Kasumi-1 (cell line): ENCODE measurements around the gene BAG1.

Experiments
- DNase-seq, 2 experiments: peaks; one replicate each; lab custom pipeline; 2025; lab: John Stamatoyannopoulos, UW

BAG1 gene

GRCh38 chr9:33264473-33265177 lies at the start of gene BAG1, which contains the start of gene CHMP5:
BAG1 (minus strand) TSS chr9:33264708.
CHMP5 (plus strand) TSS chr9:33265049; CDS start chr9:33265079, 30 bp downstream.
- DNase-seq, result peak; percentile 99

GRCh38 chr9:33311953-33312352 lies 47.4 kb upstream of the BAG1 start:
- no peak for DNase-seq

- DNase-seq, result no peak
Observed at GRCh38 chr9:33310748-33311147, 46.2 kb upstream of the BAG1 start.

- no peak for DNase-seq
Observed at GRCh38 chr9:33309903-33310302, 45.4 kb upstream of the BAG1 start.

- no peak for DNase-seq
Observed at GRCh38 chr9:33307067-33307466, 42.6 kb upstream of the BAG1 start.

GRCh38 chr9:33306037-33306436 lies 41.5 kb upstream of the BAG1 start:
- DNase-seq, result no peak

GRCh38 chr9:33304362-33304761 lies 39.9 kb upstream of the BAG1 start:
- DNase-seq, result no peak

- no peak for DNase-seq
Observed at GRCh38 chr9:33300546-33300945, 36.0 kb upstream of the BAG1 start.

- peak; percentile 88 to 90 for DNase-seq
Observed at GRCh38 chr9:33297432-33297831, 32.9 kb upstream of the BAG1 start.

- no peak for DNase-seq
Observed at GRCh38 chr9:33295571-33295970, 31.1 kb upstream of the BAG1 start.

GRCh38 chr9:33294670-33295432 lies 30.3 kb upstream of the BAG1 start:
- no peak for DNase-seq

- no peak for DNase-seq
Observed at GRCh38 chr9:33293782-33294181, 29.3 kb upstream of the BAG1 start.

GRCh38 chr9:33291901-33292300 lies 27.4 kb upstream of the BAG1 start:
- no peak for DNase-seq

- peak in 1 of 2 experiments; percentile 28 for DNase-seq
Observed at GRCh38 chr9:33291031-33291397, 26.5 kb upstream of the BAG1 start.

GRCh38 chr9:33290247-33291030 lies 25.9 kb upstream of the BAG1 start, which contains the start of gene NFX1:
NFX1 (plus strand) TSS chr9:33290516; CDS start chr9:33290573, 57 bp downstream.
- peak; percentile 97 to 98 for DNase-seq

- no peak for DNase-seq
Observed at GRCh38 chr9:33289936-33290246, 25.4 kb upstream of the BAG1 start.

GRCh38 chr9:33289496-33289895 lies 25.0 kb upstream of the BAG1 start:
- no peak for DNase-seq

- no peak for DNase-seq
Observed at GRCh38 chr9:33288828-33289483, 24.4 kb upstream of the BAG1 start.

GRCh38 chr9:33288235-33288634 lies 23.7 kb upstream of the BAG1 start:
- no peak for DNase-seq

- DNase-seq, result peak; percentile 86 to 91
Observed at GRCh38 chr9:33287087-33287490, 22.6 kb upstream of the BAG1 start.

- no peak for DNase-seq
Observed at GRCh38 chr9:33285502-33285901, 21.0 kb upstream of the BAG1 start.

- DNase-seq, result no peak
Observed at GRCh38 chr9:33277484-33277883, 13.0 kb upstream of the BAG1 start.
